Aorta (tissue), 5 donors: ENCODE measurements around the gene NUP93. TPM values are rescaled to one million over a fixed set of nuclear protein-coding genes. Genes with fewer than 3 reads are reported as not detected.

Experiments
- ATAC-seq: fragments of 200-7000 bp; cut with Tn5 transposase; one replicate; pipeline ENCODE4 v1.9.1; 2022; ENCODE audit warnings: moderate library complexity; ENCODE audit not compliant: low FRiP score
- DNase-seq, 2 donors: peaks; one replicate each; pipeline ENCODE4 v3.0.0-alpha.2; 2020
- H3K27ac ChIP-seq, 2 donors: one replicate each; pipeline ENCODE4 v1.5.1; 2013; ENCODE audit warnings: low read length in 2 of 2, mild to moderate bottlenecking in 2 of 2, moderate library complexity in 2 of 2, control low read depth in 1 of 2, inconsistent platforms in 1 of 2, low read depth in 1 of 2
- H3K27me3 ChIP-seq, 2 donors: one replicate each; pipeline ENCODE4 v1.6.1; 2013; ENCODE audit warnings: control low read depth in 1 of 2, low read length in 1 of 2, mild to moderate bottlenecking in 1 of 2, moderate library complexity in 1 of 2; ENCODE audit not compliant: insufficient read depth in 2 of 2, control insufficient read depth in 1 of 2
- H3K36me3 ChIP-seq, 2 donors: one replicate each; pipeline ENCODE4 v1.6.1; 2013; ENCODE audit warnings: control low read depth in 1 of 2, low read length in 1 of 2, mild to moderate bottlenecking in 1 of 2; ENCODE audit not compliant: insufficient read depth in 2 of 2, control insufficient read depth in 1 of 2
- H3K4me1 ChIP-seq, 2 donors: one replicate each; pipeline ENCODE4 v1.6.1; 2013; ENCODE audit warnings: low read length in 2 of 2, control low read depth in 1 of 2, mild to moderate bottlenecking in 1 of 2, moderate library complexity in 1 of 2; ENCODE audit not compliant: insufficient read depth in 2 of 2, control insufficient read depth in 1 of 2
- H3K4me3 ChIP-seq, 2 donors: one replicate each; pipeline ENCODE4 v1.5.1; 2013; ENCODE audit warnings: low read length in 2 of 2, control low read depth in 1 of 2, mild to moderate bottlenecking in 1 of 2
- H3K9me3 ChIP-seq: one replicate; pipeline ENCODE4 v1.6.1; 2013; ENCODE audit warnings: mild to moderate bottlenecking, low read length; ENCODE audit not compliant: control insufficient read depth
- WGBS, 2 donors: extraction: QIAGEN DNeasy Blood & Tissue Kit; methylation state at CpG; one replicate each; pipeline ENCODE4 v1.1.7; 2013; 5-methylcytosine and 5-hydroxymethylcytosine counted together
- intact Hi-C, 2 donors: fragments of 100-400 bp; cut with DNase I; formaldehyde crosslinking; loops; one replicate each; pipeline versions ENCODE4 v1.14.2 to v1.15.0; 2022
- polyA plus RNA-seq, 2 donors: library from polyadenylated mRNA; stranded (reverse); fragments of 200-250 nt; gene quantifications; one replicate each; pipeline ENCODE4 v1.2.3, GENCODE V29; 2013
- total RNA-seq, 2 donors: library from RNA; stranded (reverse); fragmentation: NEBNext Ultra II Directional; extraction: Animal tissue kit (Norgen Biotek cat#: 25700); gene quantifications; one replicate each; pipeline ENCODE4 v1.2.1, GENCODE V29; 2021
- donor health status: healthy with polysubstance abuse.
- donor health status: Bipolar disorder and iron deficiency.
- donor health status: DM: no; HTN: no; CAD: no.
- donor health status: DM: no; HTN: no; CAD: no.
- donor health status: DM: yes; HTN: yes; CAD: no.

The NUP93 gene
- total and polyA plus RNA-seq, 4 donors, result 32.9 to 57.5 (median 43.8) TPM

DNA sequence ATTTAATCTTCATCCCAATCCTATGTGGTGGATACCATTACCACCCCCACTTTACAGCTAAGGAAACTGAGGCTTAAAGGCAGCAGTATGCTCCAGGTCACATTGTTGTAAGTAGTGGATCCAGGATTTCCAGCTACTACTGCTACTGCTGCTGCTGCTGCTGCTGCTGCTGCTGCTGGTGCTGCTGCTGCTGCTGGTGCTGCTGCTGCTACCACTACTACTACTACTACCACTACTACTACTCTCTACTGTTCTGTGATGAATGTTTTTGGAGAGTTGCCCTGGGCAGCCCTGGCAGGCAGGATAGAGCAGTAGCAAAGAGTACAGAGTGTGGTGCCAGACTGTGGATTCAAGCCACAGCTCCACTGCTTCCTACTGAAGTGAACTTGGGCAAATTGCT, 85.8 kb downstream of the NUP93 start:
- Histone ChIP-seq H3K4me1 (no peaks in the 10 kb centered on the region), H3K27ac (no peak overlapping the region), H3K9me3 (no peaks in the 10 kb centered on the region), H3K36me3 (no peaks in the 10 kb centered on the region), H3K27me3 (no peaks in the 10 kb centered on the region), H3K4me3 (no peak overlapping the region)
- ATAC-seq (no peak), DNase-seq (peak in 1 of 2 donors; percentile 55)
- intact Hi-C loops, result no loop called here

DNA sequence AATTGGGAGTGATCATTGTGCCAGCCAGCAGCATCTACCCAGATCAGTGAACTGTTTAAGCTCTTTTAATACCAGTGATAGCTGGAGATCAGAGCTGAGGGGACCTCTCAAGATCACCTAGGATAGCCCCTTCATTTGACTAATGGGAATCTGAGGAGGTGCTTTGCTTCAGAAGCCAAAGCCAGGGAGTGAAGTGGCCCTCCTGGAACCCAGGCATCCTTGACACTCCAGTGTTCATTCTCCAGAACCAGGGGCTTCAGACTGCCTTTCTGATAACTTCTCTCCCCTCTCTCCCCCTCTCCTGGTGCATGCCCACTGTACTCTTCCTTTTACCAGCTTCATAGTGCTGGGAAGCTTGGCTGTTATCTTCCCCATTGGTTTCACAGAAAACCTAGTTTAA, 87.1 kb downstream of the NUP93 start:
- Histone ChIP-seq H3K9me3 (no peaks in the 10 kb centered on the region), H3K36me3 (peaks cover 0 to 2% of the 10 kb centered on the region in 2 donors), H3K27ac (no peak overlapping the region), H3K27me3 (no peaks in the 10 kb centered on the region), H3K4me3 (no peak overlapping the region), H3K4me1 (no peaks in the 10 kb centered on the region)
- intact Hi-C loops, result no loop called here
- no peak for DNase-seq
- ATAC-seq, result no peak

DNA sequence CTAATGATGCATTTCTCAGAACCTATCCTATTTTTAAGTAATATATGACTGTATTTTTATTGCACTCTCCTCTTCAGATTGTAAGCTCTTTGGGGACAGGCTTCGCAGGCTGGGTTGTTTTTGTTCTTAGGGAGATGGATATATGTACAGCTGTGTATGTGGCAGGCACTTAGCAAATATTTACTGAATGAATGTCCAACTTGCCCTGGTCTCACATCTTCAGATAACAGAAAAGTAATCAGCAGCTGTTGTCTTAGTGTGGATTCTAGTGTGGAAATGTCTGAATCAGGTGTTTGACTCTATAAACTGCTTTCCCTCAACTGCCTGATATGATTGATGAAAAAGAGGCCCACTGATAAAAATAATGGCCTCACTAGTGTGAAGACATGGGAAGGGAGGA, 88.0 kb downstream of the NUP93 start:
- DNase-seq (no peak), ATAC-seq (no peak)
- Histone ChIP-seq H3K27ac (no peak overlapping the region), H3K4me3 (no peak overlapping the region), H3K27me3 (no peaks in the 10 kb centered on the region), H3K36me3 (peaks cover 0 to 2% of the 10 kb centered on the region in 2 donors), H3K4me1 (no peaks in the 10 kb centered on the region), H3K9me3 (no peaks in the 10 kb centered on the region)
- intact Hi-C loops, result no loop called here
- whole genome bisulfite sequencing, 2 donors, result 94 to 96% methylated on average over 1 of the region's 1 CpG

DNA sequence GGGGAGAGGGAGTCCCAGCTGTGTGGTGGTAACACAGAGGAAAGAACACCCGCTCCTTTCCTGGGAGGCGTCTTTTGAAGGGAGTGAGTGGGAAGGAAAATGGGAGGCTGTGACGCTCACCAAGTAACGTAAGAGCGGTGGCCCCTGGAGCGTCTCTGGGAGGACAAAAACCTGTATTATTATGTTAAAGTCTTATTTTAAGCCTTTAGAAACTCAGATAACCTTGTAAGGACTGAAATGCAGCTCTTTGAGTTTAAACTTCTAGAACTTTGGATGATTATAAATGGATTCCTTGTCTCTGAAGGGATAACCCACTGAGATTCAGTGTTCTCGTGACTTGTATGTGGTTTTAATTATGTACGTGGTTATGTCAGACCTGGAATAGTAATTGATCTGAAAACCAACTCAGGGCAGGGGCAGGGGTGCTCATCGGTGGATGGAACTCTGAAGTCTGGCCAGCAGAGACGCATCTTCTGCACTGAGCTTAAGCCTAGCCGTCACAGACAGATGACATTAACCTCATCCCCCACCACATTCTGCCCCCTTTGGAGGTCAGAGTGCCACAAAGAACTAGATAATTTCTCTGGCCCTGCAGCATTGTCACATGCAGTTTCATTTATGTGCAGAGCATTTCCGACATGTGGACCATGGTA, 93.3 kb downstream of the NUP93 start:
- no peaks in the 10 kb centered on the region for H3K4me1 ChIP-seq
- 94 to 95% methylated on average over 12 of the region's 12 CpGs for WGBS, 2 donors
- intact Hi-C loops, result no loop called here

DNA sequence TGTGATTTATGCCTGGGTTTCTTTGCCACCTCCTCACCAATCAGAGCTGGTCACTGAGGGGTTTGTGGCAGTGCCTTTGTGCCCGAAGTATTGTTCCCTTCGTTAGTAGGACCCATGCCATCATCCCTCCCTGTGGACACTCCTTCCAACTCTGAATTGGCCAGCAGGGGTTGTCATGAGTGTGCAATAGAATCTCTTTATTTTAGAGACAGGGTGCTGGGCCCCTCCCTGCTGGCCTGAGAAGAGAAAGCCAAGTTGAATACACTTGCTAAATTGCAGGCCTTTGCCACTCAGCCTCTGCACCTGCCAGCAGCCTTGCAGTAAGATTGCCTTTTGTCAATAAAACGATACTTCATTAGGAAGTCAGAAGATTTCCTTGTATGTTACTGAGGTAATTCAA, 94.4 kb downstream of the NUP93 start:
- 38 to 39% methylated on average over 3 of the region's 3 CpGs for WGBS, 2 donors
- intact Hi-C loops, result no loop called here
- Histone ChIP-seq H3K36me3 (peaks cover 3 to 6% of the 10 kb centered on the region in 2 donors), H3K4me3 (no peak overlapping the region), H3K27me3 (no peaks in the 10 kb centered on the region), H3K27ac (no peak overlapping the region), H3K4me1 (no peaks in the 10 kb centered on the region), H3K9me3 (no peaks in the 10 kb centered on the region)
- DNase-seq, result no peak
- no peak for ATAC-seq

More for the DNA sequence above, 93.3 kb downstream of the NUP93 start:
- Histone ChIP-seq H3K27ac (no peak overlapping the region), H3K36me3 (peaks cover 3 to 6% of the 10 kb centered on the region in 2 donors), H3K9me3 (no peaks in the 10 kb centered on the region), H3K27me3 (no peaks in the 10 kb centered on the region), H3K4me3 (no peak overlapping the region)
- DNase-seq (no peak), ATAC-seq (no peak)

DNA sequence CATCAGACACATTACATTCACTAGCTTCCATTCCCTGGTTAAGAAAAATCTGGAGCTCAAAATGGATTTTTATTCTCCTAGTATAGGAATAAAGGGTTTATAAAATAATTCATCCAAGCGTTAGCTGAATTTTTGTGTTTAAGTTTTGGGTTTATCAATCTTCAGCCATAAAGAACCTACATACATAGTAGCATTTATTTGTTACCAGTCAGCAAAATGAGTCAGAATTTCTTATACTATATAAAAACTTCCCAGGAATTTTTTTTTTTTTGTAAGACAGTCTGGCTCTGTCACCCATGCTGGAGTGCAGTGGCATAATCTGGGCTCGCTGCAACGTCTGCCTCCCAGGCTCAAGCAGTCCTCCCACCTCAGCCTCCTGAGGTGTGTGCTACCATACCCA, 94.9 kb downstream of the NUP93 start:
- H3K4me3 ChIP-seq, result no peak overlapping the region
- H3K4me1 ChIP-seq, result no peaks in the 10 kb centered on the region
- H3K27me3 ChIP-seq, result no peaks in the 10 kb centered on the region
- no peak overlapping the region for H3K27ac ChIP-seq
- intact Hi-C loops, result no loop called here
- 82 to 83% methylated on average over 3 of the region's 3 CpGs for WGBS, 2 donors
- DNase-seq, result no peak
- H3K9me3 ChIP-seq, result no peaks in the 10 kb centered on the region
- H3K36me3 ChIP-seq, result peaks cover 3 to 6% of the 10 kb centered on the region in 2 donors
- no peak for ATAC-seq

DNA sequence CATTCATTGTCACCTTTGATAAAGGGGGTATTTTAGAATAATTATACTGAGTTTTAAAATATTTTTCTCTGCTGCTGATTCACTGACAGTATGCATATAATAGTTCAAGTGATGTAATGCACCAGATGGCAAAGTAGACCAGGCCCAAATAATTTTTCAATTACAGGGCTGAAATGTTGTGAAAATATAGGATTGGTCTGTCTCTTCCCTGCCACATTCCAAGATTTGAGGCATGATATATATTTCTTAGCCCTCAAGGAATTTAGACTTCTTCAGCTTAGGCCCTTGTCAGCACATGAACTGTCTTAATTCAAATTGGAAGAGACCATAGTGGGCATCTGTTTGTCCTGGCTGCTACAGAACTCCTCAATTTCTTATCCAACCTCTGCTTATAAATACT, 95.9 kb downstream of the NUP93 start:
- DNase-seq (no peak), ATAC-seq (no peak)
- Histone ChIP-seq H3K27me3 (no peaks in the 10 kb centered on the region), H3K9me3 (no peaks in the 10 kb centered on the region), H3K36me3 (peaks cover 3 to 6% of the 10 kb centered on the region in 2 donors), H3K4me3 (no peak overlapping the region), H3K4me1 (no peaks in the 10 kb centered on the region), H3K27ac (no peak overlapping the region)
- intact Hi-C loops, result no loop called here

DNA sequence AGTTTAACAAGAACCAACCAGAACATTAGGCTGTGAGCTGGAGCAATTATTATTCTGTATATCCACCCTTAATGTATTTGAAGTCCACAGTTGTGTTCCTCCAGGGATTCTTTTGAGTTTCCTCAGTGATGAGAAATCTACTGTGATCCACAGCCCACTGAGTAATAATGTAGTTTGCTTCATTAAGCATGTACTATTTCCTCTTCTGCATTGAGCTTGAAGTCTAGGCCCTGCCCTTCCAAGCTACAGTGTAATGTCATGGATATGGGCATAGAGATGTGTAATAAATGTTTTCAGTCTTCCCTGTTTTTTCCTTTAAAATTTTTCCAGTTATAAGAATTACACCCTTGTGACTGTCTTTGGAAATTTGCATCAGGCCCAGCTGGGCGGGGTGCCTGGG, 98.7 kb downstream of the NUP93 start:
- DNase-seq, result no peak
- intact Hi-C loops, result no loop called here
- Histone ChIP-seq H3K27ac (no peak overlapping the region), H3K27me3 (no peaks in the 10 kb centered on the region), H3K9me3 (no peaks in the 10 kb centered on the region), H3K4me3 (no peak overlapping the region), H3K36me3 (peaks cover 3 to 7% of the 10 kb centered on the region in 2 donors), H3K4me1 (no peaks in the 10 kb centered on the region)
- ATAC-seq, result no peak
- 96 to 100% methylated on average over 1 of the region's 1 CpG for WGBS, 2 donors

DNA sequence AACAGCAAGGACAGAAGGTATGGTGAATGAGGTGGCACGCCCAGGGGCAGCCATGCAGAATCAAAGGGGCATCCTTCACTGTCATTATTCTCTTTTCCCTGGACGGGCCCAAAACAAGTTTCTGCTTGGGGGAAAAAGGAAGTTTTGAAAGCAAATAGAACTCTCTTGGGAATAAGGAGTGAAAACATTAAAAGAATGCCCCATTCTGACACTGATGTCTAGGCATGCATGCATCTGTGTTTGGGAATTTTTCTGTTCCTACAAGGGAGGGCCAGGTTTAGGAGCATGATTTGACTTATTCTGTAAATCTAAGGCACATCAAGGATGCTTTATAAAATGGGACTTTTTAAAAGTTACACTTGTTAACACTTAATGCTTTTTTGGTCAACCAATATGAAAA, 100.7 kb downstream of the NUP93 start:
- Histone ChIP-seq H3K36me3 (peaks cover 4 to 7% of the 10 kb centered on the region in 2 donors), H3K4me3 (no peak overlapping the region), H3K27ac (no peak overlapping the region), H3K4me1 (no peaks in the 10 kb centered on the region), H3K9me3 (no peaks in the 10 kb centered on the region), H3K27me3 (no peaks in the 10 kb centered on the region)
- ATAC-seq (no peak), DNase-seq (no peak)
- 23 to 67% methylated on average over 2 of the region's 2 CpGs for WGBS, 2 donors
- intact Hi-C loops, result no loop called here
